Vagina (tissue), 2 donors: ENCODE results near the gene KCNN3.

Source experiments
- POLR2A ChIP-seq, 2 donors: fragments of 450-650 bp; IDR thresholded peaks; one replicate each; pipeline ENCODE4 v1.6.1; 2017; ENCODE audit warnings: antibody characterized with exemption in 2 of 2, mild to moderate bottlenecking in 2 of 2, moderate library complexity in 2 of 2
- POLR2AphosphoS5 ChIP-seq, 2 donors: sonication (generic); formaldehyde crosslinking; IDR thresholded peaks; one replicate each; pipeline ENCODE4 v1.9.0; 2017; ENCODE audit warnings: antibody characterized with exemption in 2 of 2, mild to moderate bottlenecking in 2 of 2, low read depth in 1 of 2; ENCODE audit not compliant: insufficient read depth in 1 of 2
- TF ChIP-seq, protein P1 (sequence below), 3 experiments: fragments of 450-650 bp in 2 of 3; fragments of 200-600 bp in 1 of 3; sonication (generic) in 1 of 3; IDR thresholded peaks; one replicate each; pipeline ENCODE4 v1.5.1; 2017 to 2019; ENCODE audit warnings: antibody characterized with exemption in 3 of 3, mild to moderate bottlenecking in 2 of 3, moderate library complexity in 2 of 3

DNA sequence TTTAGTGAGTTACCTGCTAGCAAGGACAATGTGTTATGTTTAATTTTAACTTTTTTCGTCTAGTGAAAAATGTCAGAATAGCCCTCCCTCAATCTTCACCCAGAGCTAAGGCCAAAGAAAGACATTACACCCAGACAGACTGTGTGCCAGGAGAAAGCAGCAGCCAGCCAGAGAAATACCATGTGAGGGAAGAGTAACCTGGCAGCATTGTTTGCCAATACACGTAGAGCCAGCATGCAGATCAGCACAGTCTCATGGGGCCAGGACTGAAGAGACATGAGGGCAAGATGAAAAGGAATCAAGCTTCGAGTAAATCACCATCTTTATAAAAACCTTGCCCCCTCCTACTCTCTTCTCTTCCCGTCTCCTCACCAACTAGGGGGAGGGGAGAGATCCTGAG lies 173.6 kb downstream of the KCNN3 start:
- TF ChIP-seq, protein P1, sequence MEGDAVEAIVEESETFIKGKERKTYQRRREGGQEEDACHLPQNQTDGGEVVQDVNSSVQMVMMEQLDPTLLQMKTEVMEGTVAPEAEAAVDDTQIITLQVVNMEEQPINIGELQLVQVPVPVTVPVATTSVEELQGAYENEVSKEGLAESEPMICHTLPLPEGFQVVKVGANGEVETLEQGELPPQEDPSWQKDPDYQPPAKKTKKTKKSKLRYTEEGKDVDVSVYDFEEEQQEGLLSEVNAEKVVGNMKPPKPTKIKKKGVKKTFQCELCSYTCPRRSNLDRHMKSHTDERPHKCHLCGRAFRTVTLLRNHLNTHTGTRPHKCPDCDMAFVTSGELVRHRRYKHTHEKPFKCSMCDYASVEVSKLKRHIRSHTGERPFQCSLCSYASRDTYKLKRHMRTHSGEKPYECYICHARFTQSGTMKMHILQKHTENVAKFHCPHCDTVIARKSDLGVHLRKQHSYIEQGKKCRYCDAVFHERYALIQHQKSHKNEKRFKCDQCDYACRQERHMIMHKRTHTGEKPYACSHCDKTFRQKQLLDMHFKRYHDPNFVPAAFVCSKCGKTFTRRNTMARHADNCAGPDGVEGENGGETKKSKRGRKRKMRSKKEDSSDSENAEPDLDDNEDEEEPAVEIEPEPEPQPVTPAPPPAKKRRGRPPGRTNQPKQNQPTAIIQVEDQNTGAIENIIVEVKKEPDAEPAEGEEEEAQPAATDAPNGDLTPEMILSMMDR (IDR thresholded peaks at IDR 0.05), result no peak
- no peak for TF ChIP-seq POLR2AphosphoS5 (IDR thresholded peaks at IDR 0.05; ENCODE audit: insufficient read depth in 1 of 2, low read depth in 1 of 2)
- no peak for TF ChIP-seq POLR2A (IDR thresholded peaks at IDR 0.05)
